ENCODE results near the gene SLC13A4.
"Not testable (repeated sequence)": the region's sequence is repeated elsewhere in the genome, so short reads cannot be mapped to it uniquely, and the experiment has no call there.

Gene SLC13A4

GRCh38 chr7:135747366-135747765, 19.4 kb upstream of the SLC13A4 start:
- DNase-seq = no peak

- DNase-seq = no peak
These were observed 17.8 kb upstream of the SLC13A4 start for GRCh38 chr7:135745703-135746312.

DNA sequence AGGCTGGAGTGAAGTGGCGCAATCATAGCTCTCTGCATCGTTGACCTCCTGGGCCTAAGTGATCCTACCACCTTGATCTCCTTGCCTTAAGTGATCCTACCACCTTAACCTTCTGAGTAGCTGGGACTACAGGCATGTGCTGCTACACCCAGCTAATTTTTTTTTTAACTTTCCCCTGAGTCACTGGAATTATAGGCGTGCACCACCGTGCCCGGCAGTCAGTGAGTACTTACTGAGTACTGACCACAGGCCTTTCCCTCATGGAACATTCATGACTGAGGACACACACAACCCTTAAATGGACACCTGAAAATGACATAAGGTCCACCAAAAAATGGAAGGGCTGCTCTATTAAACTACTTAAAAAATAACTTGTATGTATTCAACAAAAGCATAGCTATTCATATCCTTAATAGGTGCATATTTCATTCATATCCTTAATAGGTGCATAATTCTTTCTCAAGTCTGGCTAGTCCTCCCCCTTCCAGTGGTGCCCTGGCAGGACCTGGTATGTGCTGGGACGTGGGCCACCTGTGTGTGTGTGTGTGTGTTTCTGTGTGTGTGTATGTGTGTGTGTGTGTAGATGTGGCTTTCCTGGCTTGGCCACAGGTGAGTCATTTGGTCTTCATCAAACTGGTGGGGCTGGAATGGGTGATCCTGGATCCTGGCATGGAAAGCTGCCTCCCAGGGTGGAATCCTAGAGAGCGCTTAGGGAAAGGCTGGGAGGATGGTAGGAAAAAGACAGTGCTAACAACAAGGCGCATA, 17.1 kb upstream of the SLC13A4 start:
- no peak for DNase-seq

- no peak for DNase-seq
These were observed 16.1 kb upstream of the SLC13A4 start for GRCh38 chr7:135743907-135744731.

DNA sequence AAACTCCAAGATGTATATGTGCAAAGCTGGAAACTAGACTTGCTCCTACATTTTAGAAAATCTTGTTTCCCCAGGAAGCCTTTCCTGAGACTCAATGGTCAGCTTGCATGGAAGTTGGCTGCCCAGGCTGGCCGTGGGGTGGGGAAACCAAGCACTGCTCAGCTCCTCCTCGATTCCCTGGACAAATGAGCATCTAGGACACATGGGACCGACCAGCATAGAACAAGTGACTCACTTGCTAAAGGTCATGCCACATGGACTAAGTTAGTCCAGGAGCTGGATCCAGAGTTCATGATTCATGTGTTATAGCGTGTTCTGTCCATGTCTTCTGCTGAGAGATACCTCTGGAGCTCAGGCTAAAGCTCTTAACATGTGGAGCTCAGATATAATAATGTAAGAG, 14.4 kb upstream of the SLC13A4 start:
- no peak for DNase-seq

- DNase-seq = no peak
These were observed 13.9 kb upstream of the SLC13A4 start for GRCh38 chr7:135741905-135742304.

DNA sequence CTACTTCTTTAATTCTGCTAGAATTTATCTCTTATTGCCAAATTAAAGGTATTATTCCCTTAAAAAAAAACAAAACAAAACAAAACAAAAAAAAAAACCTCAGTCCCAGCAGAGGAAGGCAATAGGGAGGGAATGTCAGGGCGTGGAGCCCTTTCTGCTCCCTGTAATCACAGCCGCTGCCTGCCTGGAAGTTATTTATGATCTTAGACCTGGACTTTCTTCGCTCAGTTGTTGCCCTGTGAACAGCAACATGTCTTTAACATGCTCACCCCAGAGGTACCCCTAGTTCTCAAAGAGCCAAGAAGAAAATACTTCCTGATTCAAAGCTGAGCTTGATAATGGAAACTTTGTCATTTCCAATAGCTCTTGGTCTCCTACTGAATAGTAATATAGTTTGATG, 12.9 kb upstream of the SLC13A4 start:
- no peak for DNase-seq

DNA sequence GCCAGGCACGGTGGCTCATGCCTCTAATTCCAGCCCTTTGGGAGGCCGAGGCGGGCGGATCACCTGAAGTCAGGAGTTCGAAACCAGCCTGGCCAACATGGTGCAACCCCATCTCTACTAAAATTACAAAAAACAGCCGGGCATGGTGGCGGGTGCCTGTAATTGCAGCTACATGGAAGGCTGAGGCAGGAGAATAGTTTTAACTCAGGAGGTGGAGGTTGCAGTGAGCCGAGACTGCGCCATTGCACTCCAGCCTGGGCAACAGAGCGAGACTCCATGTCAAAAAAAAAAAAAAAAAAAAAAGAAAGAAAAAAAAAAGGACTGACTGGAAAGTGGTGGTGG, 9.3 kb upstream of the SLC13A4 start:
- not testable (repeated sequence) for DNase-seq

DNA sequence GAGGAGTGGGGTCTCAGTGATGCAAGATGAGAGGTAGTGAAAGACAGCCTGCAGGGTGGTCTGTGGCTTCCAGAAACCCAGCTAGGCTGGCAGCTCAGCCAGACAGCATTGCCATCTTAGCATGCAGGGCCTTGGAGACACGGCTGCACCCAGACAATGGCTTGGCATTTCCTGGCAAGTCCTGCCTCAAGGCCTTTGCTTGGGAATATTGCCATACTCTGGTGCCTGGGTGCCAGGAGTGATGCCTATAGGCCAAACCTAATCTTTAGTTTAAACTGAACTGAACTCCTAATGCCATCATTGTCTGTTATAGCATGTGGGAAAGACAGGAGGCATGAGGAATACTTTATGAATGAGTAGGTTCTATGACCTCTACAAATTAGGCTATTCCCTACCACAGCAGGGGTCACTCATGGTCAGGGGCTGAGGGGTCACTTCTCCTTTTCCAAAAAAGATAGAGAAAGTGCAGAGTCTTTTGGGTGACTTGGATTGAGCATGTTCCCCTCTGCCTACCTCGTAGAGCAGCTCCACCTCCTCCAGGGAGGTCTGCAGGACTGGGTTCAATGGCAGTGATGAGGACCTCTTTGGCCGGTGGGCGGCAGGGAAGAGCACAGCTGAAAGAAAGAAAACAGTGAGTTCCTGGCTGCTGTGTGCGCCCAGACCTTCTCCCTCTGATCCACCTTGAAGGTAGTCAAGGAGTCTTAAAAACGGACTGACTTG, 8.8 kb upstream of the SLC13A4 start:
- no peak for DNase-seq

GRCh38 chr7:135734343-135734689, 6.3 kb upstream of the SLC13A4 start:
- no peak for DNase-seq

DNA sequence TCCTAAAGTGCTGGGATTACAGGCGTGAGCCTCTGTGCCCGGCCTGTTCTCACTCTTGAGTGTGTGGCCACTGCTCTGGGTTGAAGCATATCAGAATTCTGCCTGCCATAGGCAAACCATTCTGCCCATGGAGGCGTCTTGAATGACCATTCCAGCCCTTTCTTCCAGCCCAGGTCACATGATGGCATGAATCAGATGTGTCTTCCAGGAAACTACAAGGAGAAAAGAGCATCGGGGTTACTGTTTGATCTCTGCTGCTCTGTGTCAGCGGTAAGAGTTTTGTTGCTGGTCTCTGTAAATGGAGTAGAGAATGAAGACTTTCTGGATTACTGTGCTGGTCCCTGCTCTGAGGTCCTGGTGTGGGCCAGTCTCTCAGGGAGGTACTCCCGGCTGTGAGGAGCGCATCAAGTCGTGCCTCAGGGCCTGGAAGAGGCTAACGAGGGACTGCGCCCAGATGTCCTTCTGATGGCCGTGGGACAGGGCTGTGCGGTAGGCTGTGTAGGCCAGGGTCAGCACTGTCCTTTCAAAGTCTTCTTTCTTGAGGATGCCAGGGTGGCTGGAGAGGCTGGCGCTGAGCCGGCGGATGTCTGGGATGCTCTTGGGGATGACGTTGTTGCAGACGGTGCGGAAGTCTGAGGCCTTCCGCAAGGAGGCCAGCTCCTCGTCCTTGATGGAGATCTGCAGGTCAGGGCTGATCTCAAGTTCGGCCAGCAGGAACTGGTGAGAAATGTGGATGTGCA, 5.8 kb upstream of the SLC13A4 start:
- no peak for DNase-seq

GRCh38 chr7:135731131-135731530, 3.1 kb upstream of the SLC13A4 start:
- DNase-seq = no peak

DNA sequence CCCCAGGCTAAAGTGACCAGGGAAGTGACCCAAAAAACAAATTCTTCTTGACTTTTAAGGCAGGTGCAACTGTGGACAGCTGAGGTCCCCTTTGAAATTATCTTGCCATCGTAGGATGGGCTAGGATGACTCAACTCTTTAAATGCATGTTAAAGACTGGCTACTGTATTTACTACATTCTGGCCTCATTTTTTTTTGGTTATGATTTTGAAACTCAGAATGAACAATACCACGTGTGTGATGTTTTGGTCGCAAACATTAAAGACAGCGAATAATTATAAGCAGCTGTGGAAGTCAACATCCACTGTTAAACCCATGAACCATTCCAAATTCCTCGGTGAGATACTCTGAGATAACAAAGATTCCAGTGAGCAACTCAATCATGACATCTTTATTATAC, 1.2 kb upstream of the SLC13A4 start:
- DNase-seq = no peak

- DNase-seq = no peak
These were observed 894 bp downstream of the SLC13A4 start for GRCh38 chr7:135726911-135727673.

DNA sequence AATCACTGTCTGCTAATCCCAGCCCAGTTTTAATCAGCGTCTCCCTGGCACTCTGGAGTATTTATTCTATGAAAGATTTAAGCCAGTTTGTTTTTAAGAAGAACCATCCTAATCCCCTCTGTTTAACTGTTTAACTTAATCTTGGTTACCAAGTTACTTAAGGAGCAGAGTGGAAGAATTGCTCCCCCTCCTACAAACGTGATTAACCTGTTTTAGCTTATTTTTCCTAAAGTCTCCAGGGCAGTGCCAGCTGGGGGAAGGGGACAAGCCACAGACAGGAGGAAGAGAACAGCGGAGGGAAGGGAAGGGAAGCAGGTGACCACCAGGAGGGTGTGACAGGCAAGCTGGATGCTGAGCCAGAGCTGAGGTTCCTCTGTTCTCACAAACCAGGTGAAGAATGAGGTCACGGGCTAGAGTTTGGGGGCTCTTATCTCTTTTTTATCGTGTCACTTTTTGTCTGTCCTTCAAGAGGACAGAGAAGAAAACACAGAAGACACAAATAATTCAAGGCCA, 1.7 kb downstream of the SLC13A4 start:
- no peak for DNase-seq

DNA sequence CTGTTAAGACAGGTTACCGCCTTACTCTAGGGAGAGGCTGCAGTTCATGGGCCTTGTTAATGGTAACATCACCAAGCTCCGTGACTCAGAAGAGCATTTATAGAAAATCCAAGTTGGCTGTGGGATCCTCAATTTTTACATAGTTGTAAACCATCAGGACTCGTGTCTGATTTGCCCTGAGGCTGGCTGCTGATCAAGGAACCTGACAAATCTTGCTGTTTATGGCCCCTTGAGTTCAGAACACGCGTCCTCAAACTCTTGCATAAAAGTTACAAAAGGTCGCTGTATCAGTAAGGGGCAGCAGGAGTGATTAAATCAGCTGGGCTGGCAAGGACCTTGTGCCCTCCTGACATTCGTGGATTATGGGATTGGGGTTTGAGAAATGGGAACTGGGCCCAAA, 4.6 kb downstream of the SLC13A4 start:
- no peak for DNase-seq

DNA sequence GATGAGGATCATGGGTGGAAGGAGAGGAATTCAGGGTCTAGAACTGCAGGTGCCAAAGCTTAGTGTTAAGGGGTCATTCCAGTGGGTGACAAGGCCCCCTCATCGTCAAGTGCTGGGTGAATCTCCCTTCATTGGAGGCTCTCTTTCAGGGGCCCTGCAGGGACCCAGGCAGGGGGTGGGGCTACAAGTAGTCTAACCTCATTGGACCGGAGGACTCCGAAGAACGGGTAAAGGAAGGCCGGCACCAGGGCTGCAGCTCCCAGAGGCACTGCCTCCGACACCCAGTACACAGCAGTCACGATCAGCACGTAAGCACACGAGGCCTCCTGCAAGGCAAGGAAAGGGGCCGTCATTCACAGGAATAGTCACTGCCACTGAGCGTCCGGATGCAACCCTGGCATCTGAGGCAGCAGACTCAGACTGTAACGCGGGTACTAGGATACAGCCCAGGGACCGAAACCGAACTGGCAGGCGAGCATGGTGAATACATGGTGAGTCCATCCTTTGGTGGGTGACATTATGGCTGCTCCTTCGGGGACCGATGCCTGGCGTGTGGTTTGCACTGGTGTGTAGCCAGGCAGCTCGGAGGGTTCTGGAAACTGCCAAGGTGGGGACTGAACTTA, 6.7 kb downstream of the SLC13A4 start:
- no peak for DNase-seq

DNA sequence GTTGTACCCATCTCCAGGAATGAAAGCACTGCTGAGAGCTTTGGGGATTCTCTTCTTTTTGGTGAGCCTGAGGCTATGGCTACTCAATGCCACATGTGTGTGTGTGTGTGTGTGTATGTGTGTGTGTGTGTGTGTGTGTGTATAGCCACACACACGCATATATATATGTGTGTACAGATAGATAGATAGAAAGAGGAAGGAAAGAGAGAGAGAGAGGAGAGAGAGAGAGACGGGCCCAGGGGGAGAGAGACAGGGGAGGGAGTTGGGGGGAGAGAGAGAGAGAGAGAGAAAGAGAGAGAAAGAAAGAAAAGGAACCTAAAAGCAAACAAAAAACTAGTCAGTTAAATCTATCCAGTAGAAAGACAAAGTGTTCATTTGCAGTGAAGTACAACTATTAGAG, 8.3 kb downstream of the SLC13A4 start:
- no peak for DNase-seq

GRCh38 chr7:135718794-135719437, 9.1 kb downstream of the SLC13A4 start:
- no peak for DNase-seq

DNA sequence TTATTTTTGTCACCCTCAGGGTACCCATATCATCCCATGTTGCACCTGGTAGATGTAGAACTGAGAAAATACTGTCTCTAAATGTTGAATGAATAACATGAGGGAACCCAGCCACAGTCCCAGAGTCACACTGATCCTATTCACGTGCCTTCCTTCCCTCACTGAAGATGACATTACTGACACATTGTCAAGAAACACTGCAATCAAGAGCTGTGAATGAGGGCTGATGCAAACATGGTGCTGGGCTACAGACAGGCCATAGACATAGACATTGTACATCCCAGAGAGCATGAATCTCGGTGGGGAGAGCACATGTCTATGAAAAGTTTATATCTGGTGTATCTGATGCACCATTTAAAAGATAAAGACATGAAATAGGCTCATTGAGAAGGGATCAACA, 9.8 kb downstream of the SLC13A4 start:
- no peak for DNase-seq

- no peak for DNase-seq
These were observed 10.3 kb downstream of the SLC13A4 start for GRCh38 chr7:135717693-135718092.
